GM21737 (cell line): ENCODE data around the gene H2AZ2.
A peak's percentile ranks its signal among the peaks of the same experiment; 100 is the strongest.
"Not testable (repeated sequence)": the region's sequence is repeated elsewhere in the genome, so short reads cannot be mapped to it uniquely, and the experiment has no call there.

Experiments used
- ATAC-seq: cut with Tn5 transposase; IDR thresholded peaks from one replicate; pipeline ENCODE4 v1.9.1; 2021; ENCODE audit warnings: mild to moderate bottlenecking, moderate library complexity; ENCODE audit not compliant: unreplicated experiment

H2AZ2 gene

GRCh38 chr7:44823255-44823781, 24.6 kb downstream of the H2AZ2 start:
- ATAC-seq = no peak

GRCh38 chr7:44819292-44819691, 28.6 kb downstream of the H2AZ2 start:
- no peak for ATAC-seq

- ATAC-seq = no peak
Observed at GRCh38 chr7:44814919-44815318, 33.0 kb downstream of the H2AZ2 start.

- ATAC-seq = no peak
Observed at GRCh38 chr7:44811571-44811970, 36.3 kb downstream of the H2AZ2 start.

- no peak for ATAC-seq
Observed at GRCh38 chr7:44811093-44811492, 36.8 kb downstream of the H2AZ2 start.

- ATAC-seq = no peak
Observed at GRCh38 chr7:44808914-44809393, 38.9 kb downstream of the H2AZ2 start.

GRCh38 chr7:44805950-44806349, 41.9 kb downstream of the H2AZ2 start:
- no peak for ATAC-seq

- ATAC-seq = not testable (repeated sequence)
Observed at GRCh38 chr7:44803828-44804519, 43.9 kb downstream of the H2AZ2 start.

GRCh38 chr7:44802418-44803025, 45.4 kb downstream of the H2AZ2 start:
- ATAC-seq = no peak

GRCh38 chr7:44801890-44802289, 46.0 kb downstream of the H2AZ2 start:
- no peak for ATAC-seq

GRCh38 chr7:44799939-44800338, 47.9 kb downstream of the H2AZ2 start:
- ATAC-seq = no peak

- ATAC-seq = no peak
Observed at GRCh38 chr7:44798649-44799305, 49.1 kb downstream of the H2AZ2 start.

GRCh38 chr7:44797329-44798258, 50.3 kb downstream of the H2AZ2 start:
- peak; percentile 50 for ATAC-seq

GRCh38 chr7:44796504-44797328, 51.2 kb downstream of the H2AZ2 start, which contains the start of gene PPIA:
Gene PPIA (plus strand): TSS chr7:44796681. CDS start chr7:44796725, 44 bp downstream.
- ATAC-seq = peak; percentile 84

GRCh38 chr7:44796034-44796503, 51.8 kb downstream of the H2AZ2 start:
- peak; percentile 16 for ATAC-seq

- no peak for ATAC-seq
Observed at GRCh38 chr7:44794331-44794730, 53.6 kb downstream of the H2AZ2 start.

GRCh38 chr7:44793919-44794318, 54.0 kb downstream of the H2AZ2 start:
- no peak for ATAC-seq

GRCh38 chr7:44791278-44792219, 56.3 kb downstream of the H2AZ2 start:
- ATAC-seq = no peak
